ENCODE results near the gene KRT40.

KRT40 gene

GRCh38 chr17:40997361-40997760 lies 13.2 kb upstream of the KRT40 start:
- no peak for DNase-seq (ENCODE audit: low read depth in 3 of 3)

- DNase-seq (ENCODE audit: low read depth in 3 of 3): no peak
Measured at GRCh38 chr17:40996829-40997228, 12.7 kb upstream of the KRT40 start.

- DNase-seq (ENCODE audit: low read depth in 3 of 3): no peak
Measured at GRCh38 chr17:40995116-40995515, 11.0 kb upstream of the KRT40 start.

- DNase-seq (ENCODE audit: low read depth in 3 of 3): no peak
Measured at GRCh38 chr17:40993839-40994238, 9.7 kb upstream of the KRT40 start, which contains the start of gene KRTAP3-3. Gene KRTAP3-3, minus strand, starts transcription at chr17:40994164. Its CDS starts 67 bp downstream, at chr17:40994097.

GRCh38 chr17:40993084-40993483 lies 9.0 kb upstream of the KRT40 start:
- DNase-seq (ENCODE audit: low read depth in 3 of 3): no peak

- DNase-seq (ENCODE audit: low read depth in 3 of 3): no peak
Measured at GRCh38 chr17:40992666-40993065, 8.5 kb upstream of the KRT40 start.

- no peak for DNase-seq (ENCODE audit: low read depth in 3 of 3)
Measured at GRCh38 chr17:40986920-40987319, 2.8 kb upstream of the KRT40 start.

- DNase-seq (ENCODE audit: low read depth in 3 of 3): no peak
Measured at GRCh38 chr17:40981115-40981514, 3.0 kb downstream of the KRT40 start.

GRCh38 chr17:40980596-40980995 lies 3.5 kb downstream of the KRT40 start:
- no peak for DNase-seq (ENCODE audit: low read depth in 3 of 3)

GRCh38 chr17:40980117-40980516 lies 4.0 kb downstream of the KRT40 start:
- no peak for DNase-seq (ENCODE audit: low read depth in 3 of 3)

- DNase-seq (ENCODE audit: low read depth in 3 of 3): no peak
Measured at GRCh38 chr17:40978575-40979151, 5.5 kb downstream of the KRT40 start.

GRCh38 chr17:40975516-40975915 lies 8.6 kb downstream of the KRT40 start:
- DNase-seq (ENCODE audit: low read depth in 3 of 3): no peak

- no peak for DNase-seq (ENCODE audit: low read depth in 3 of 3)
Measured at GRCh38 chr17:40974366-40974765, 9.8 kb downstream of the KRT40 start.

- DNase-seq (ENCODE audit: low read depth in 3 of 3): no peak
Measured at GRCh38 chr17:40967582-40967981, 16.5 kb downstream of the KRT40 start.

- DNase-seq (ENCODE audit: low read depth in 3 of 3): no peak
Measured at GRCh38 chr17:40966848-40967247, 17.3 kb downstream of the KRT40 start, which contains the start of gene KRT39. Gene KRT39, minus strand, starts transcription at chr17:40966948. Its CDS starts 92 bp downstream, at chr17:40966856.

- DNase-seq (ENCODE audit: low read depth in 3 of 3): no peak
Measured at GRCh38 chr17:40963838-40964237, 20.3 kb downstream of the KRT40 start.

GRCh38 chr17:40962059-40962561 lies 22.0 kb downstream of the KRT40 start:
- DNase-seq (ENCODE audit: low read depth in 3 of 3): no peak

GRCh38 chr17:40961591-40961990 lies 22.5 kb downstream of the KRT40 start:
- no peak for DNase-seq (ENCODE audit: low read depth in 3 of 3)

- DNase-seq (ENCODE audit: low read depth in 3 of 3): no peak
Measured at GRCh38 chr17:40960144-40960543, 24.0 kb downstream of the KRT40 start.

- no peak for DNase-seq (ENCODE audit: low read depth in 3 of 3)
Measured at GRCh38 chr17:40958086-40958953, 25.8 kb downstream of the KRT40 start.

GRCh38 chr17:40956401-40957254 lies 27.5 kb downstream of the KRT40 start:
- DNase-seq (ENCODE audit: low read depth in 3 of 3): no peak

GRCh38 chr17:40953881-40954280 lies 30.2 kb downstream of the KRT40 start:
- DNase-seq (ENCODE audit: low read depth in 3 of 3): no peak

All from stimulated activated CD4-positive, alpha-beta T cell treated with anti-CD3 and anti-CD28 coated beads, TNF-alpha, amount 100 ng/mL, for 4 hours (primary cell).